Adrenal gland (tissue), 12 donors: ENCODE measurements around the gene COLGALT1. TPM values are rescaled to one million over a fixed set of nuclear protein-coding genes. Genes with fewer than 3 reads are reported as not detected.

Experiments used
- DNase-seq, 7 donors: peaks; one replicate each; pipeline ENCODE4 v3.0.0-alpha.2; 2019 to 2020
- H3K27ac ChIP-seq, 5 donors: fragments of 200-600 bp; sonication (generic) in 4 of 5; 1 replicate in 3 of 5; 2 replicates in 2 of 5; pipeline versions ENCODE4 v1.5.1 to v1.8.0; 2016 to 2020; ENCODE audit warnings: mild to moderate bottlenecking in 1 of 5
- H3K27me3 ChIP-seq: fragments of 200-600 bp; 2 replicates; pipeline ENCODE4 v1.8.0; 2021
- H3K36me3 ChIP-seq, 2 donors: fragments of 200-600 bp; replicated peaks in 1 of 2; 1 replicate in 1 of 2; 2 replicates in 1 of 2; pipeline versions ENCODE4 v1.5.1 to v1.8.0; 2018 to 2022
- H3K4me1 ChIP-seq, 2 donors: fragments of 200-600 bp; replicated peaks in 1 of 2; 1 replicate in 1 of 2; 2 replicates in 1 of 2; pipeline versions ENCODE4 v1.5.1 to v1.8.0; 2018 to 2021
- H3K4me3 ChIP-seq, 4 donors: fragments of 200-600 bp; sonication (generic) in 3 of 4; one replicate each; pipeline ENCODE4 v1.5.1; 2016 to 2018
- H3K9me3 ChIP-seq, 3 donors: fragments of 200-600 bp; sonication (generic) in 1 of 3; replicated peaks in 1 of 3; 1 replicate in 2 of 3; 2 replicates in 1 of 3; pipeline versions ENCODE4 v1.5.1 to v1.8.0; 2016 to 2021
- CTCF ChIP-seq, 6 experiments: fragments of 450-650 bp in 4 of 6; fragments of 200-600 bp in 2 of 6; sonication (generic) in 1 of 6; IDR thresholded peaks; 1 replicate in 5 of 6; 2 replicates in 1 of 6; pipeline versions ENCODE4 v1.5.1 to v1.8.0; 2016 to 2021; ENCODE audit warnings: antibody characterized with exemption in 6 of 6, mild to moderate bottlenecking in 2 of 6, moderate library complexity in 1 of 6
- POLR2A ChIP-seq, 2 donors: fragments of 450-650 bp; IDR thresholded peaks; one replicate each; pipeline ENCODE4 v1.6.1; 2017; ENCODE audit warnings: antibody characterized with exemption in 2 of 2, mild to moderate bottlenecking in 2 of 2, moderate library complexity in 1 of 2
- WGBS, 4 donors: extraction: QIAGEN DNeasy Blood & Tissue Kit in 2 of 4; methylation state at CpG; one replicate each; pipeline versions ENCODE4 v1.1.5 to v1.1.7; 2013 to 2017; 5-methylcytosine and 5-hydroxymethylcytosine counted together
- intact Hi-C, 2 donors: fragments of 100-400 bp; cut with DNase I; formaldehyde crosslinking; loops; one replicate each; pipeline versions ENCODE4 v1.14.1 to v1.15.0; 2022 to 2023
- polyA plus RNA-seq, 3 donors: library from polyadenylated mRNA; stranded (reverse); fragments of 200-250 nt in 2 of 3; fragments of 350-450 nt in 1 of 3; fragmentation: Illumina TruSeq in 1 of 3; extraction: RNeasy Lipid Tissue Mini Kit (QIAGEN cat#74804) in 1 of 3; gene quantifications; one replicate each; pipeline ENCODE4 v1.2.3, GENCODE V29; 2013 to 2014
- total RNA-seq, 9 donors: library from RNA; depleted of rRNA in 4 of 9; stranded (reverse); fragments of >200 nt in 4 of 9; fragments of 120-200 nt in 1 of 9; fragmentation: NEBNext Ultra II Directional in 1 of 9; extraction: Animal tissue kit (Norgen Biotek cat#: 25700) in 1 of 9; gene quantifications; one replicate each; pipeline versions ENCODE4 v1.1.0 to v1.2.4, GENCODE V29; 2013 to 2023
- donor health status: healthy with polysubstance abuse.
- donor health status: Bipolar disorder and iron deficiency.
- donor health status: DM: yes; HTN: yes; CAD: no.
- donor health status: DM: no; HTN: no; CAD: no.
- donor health status: DM: no; HTN: no; CAD: no.
- donor health status: DM: yes; HTN: yes; CAD: no.

Gene COLGALT1
- total and polyA plus RNA-seq, 12 donors = 23.5 to 81.0 (median 56.7) TPM

GRCh38 chr19:17614476-17614875 lies 59.0 kb downstream of the COLGALT1 start:
- intact Hi-C loops = no loop called here
- WGBS, 4 donors = 72 to 84% (median 82%) methylated on average over 8 to 12 of the region's 12 CpGs
- TF ChIP-seq POLR2A (IDR thresholded peaks at IDR 0.05) (no peak), CTCF (IDR thresholded peaks at IDR 0.05) (no peak)
- no peak overlapping the region for H3K4me3 ChIP-seq
- no peaks in the 10 kb centered on the region for H3K36me3 ChIP-seq
- H3K27ac ChIP-seq = no peak overlapping the region
- H3K4me1 ChIP-seq = peaks cover 0 to 3% of the 10 kb centered on the region in 2 donors
- no peaks in the 10 kb centered on the region for H3K9me3 ChIP-seq
- no peaks in the 10 kb centered on the region for H3K27me3 ChIP-seq
- no peak for DNase-seq

GRCh38 chr19:17615889-17616685 lies 60.6 kb downstream of the COLGALT1 start:
- WGBS, 4 donors = 19 to 46% (median 26%) methylated on average over 20 to 27 of the region's 27 CpGs
- intact Hi-C loops = no loop called here
- Histone ChIP-seq H3K27ac (no peak overlapping the region), H3K27me3 (no peaks in the 10 kb centered on the region), H3K4me1 (peaks cover 0 to 3% of the 10 kb centered on the region in 2 donors), H3K4me3 (no peak overlapping the region), H3K9me3 (no peaks in the 10 kb centered on the region), H3K36me3 (no peaks in the 10 kb centered on the region)
- no peak for TF ChIP-seq POLR2A (IDR thresholded peaks at IDR 0.05)
- TF ChIP-seq CTCF (IDR thresholded peaks at IDR 0.05) = no peak
- no peak for DNase-seq

GRCh38 chr19:17616686-17616960 lies 61.2 kb downstream of the COLGALT1 start:
- Histone ChIP-seq H3K9me3 (no peaks in the 10 kb centered on the region), H3K27ac (no peak overlapping the region), H3K27me3 (no peaks in the 10 kb centered on the region), H3K36me3 (no peaks in the 10 kb centered on the region), H3K4me3 (no peak overlapping the region), H3K4me1 (peaks cover 0 to 3% of the 10 kb centered on the region in 2 donors)
- intact Hi-C loops = no loop called here
- TF ChIP-seq POLR2A (IDR thresholded peaks at IDR 0.05) (no peak), CTCF (IDR thresholded peaks at IDR 0.05) (no peak)
- DNase-seq = no peak
- WGBS, 4 donors = 14 to 56% (median 20%) methylated on average over 3 to 11 of the region's 11 CpGs

- no peak for DNase-seq
- Histone ChIP-seq H3K9me3 (no peaks in the 10 kb centered on the region), H3K4me1 (peaks cover 0 to 3% of the 10 kb centered on the region in 2 donors), H3K4me3 (no peak overlapping the region), H3K36me3 (no peaks in the 10 kb centered on the region), H3K27me3 (no peaks in the 10 kb centered on the region), H3K27ac (no peak overlapping the region)
- 51 to 68% (median 65%) methylated on average over 14 to 28 of the region's 28 CpGs for WGBS, 4 donors
- TF ChIP-seq CTCF (IDR thresholded peaks at IDR 0.05) (no peak), POLR2A (IDR thresholded peaks at IDR 0.05) (no peak)
- intact Hi-C loops = no loop called here
These were observed 61.7 kb downstream of the COLGALT1 start for GRCh38 chr19:17616961-17617806.
